ENCODE data around the gene ECEL1.

The ECEL1 gene

DNA sequence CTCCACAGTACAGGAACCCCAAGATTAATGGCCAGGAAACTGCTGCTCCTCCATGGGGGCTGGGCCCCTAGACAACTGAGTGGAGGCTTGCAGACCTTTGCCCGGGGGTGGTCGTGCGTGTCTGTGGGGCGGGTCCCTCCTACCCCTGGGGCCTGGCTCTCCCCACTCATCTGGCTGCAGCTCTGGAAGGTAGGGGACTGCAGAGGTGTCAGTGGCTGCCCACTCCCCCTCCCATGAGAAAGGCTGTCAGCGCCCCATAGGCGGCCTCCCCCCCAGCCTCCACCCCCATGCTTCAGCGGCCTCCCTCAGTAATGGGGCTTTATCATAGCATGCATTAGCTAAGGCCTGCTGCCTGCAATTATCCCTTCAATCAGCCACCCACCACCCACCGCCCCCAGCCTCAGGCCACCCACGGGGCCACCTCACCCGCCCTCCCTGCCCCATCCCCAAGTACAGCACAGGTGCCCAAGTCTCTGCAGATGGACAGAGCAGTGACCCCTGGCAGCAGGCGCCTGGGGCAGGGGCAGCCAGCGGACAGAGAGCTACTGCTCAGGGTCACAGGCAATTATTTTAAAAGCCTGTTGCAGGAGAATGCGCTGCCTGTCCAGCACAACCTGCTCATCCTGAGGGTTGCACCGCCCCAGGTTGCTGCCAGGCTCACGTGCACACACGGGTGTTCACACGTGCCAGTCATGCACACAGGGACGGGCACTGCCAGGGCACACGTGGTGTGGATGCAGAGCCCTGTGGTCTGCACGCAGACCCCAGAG, 9.1 kb upstream of the ECEL1 start:
- no peak for DNase-seq

DNA sequence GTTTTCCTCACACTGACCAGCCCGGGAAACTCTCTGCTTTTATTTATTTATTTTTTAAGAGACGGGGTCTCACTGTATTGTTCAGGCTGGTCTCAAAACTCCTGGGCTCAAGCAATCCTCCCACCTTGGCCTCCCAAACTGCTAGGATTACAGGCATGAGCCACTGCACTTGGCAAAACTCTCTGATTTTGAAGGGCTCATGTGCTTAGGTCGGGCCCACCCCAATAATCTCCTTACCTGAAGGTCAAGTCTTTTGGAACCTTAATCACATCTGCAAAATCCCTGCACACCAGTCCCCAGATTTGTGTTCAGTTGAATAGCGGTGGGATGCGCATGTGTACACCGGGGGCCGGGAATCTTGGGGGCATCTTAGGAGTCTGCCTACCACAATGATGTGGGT, 7.7 kb upstream of the ECEL1 start:
- DNase-seq: no peak

- no peak for DNase-seq
These were observed 6.9 kb upstream of the ECEL1 start for GRCh38 chr2:232494542-232494941.

GRCh38 chr2:232493701-232494474, 6.3 kb upstream of the ECEL1 start:
- no peak for DNase-seq

DNA sequence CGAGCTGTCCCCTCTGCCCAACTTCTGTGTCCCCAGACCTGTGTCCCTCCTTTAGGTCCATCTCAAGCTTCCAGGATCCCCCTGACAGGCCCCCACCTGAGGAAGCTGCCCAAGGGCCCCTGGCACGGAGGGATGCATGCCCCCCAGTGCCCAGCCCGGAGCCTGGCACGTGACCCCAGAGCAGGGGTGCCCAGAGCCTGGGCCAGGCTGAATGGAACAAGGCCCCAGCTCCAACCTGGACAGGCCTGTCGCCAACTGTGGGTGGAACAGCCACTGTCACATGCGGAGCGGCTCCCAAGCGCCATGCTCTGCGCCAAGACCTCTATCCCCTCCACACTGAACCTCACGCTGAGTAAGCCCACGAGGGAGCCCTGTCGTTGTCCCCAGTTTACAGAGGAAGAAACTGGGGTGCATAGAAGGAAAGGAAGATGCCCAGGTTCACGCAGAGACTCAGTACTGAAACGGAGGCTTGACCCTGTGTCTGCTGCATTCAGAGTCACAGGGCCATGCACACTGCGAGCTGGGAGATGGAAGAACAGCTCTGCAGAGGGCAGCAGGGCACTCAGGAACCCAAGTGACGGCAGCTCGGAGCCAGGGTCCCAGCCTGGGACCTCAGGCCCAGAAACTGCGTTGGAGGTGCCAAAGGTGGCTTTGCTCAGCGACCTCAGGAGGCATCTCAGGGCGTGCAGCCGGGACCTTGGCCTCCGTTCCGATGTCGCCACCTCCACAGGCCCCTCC, 5.5 kb upstream of the ECEL1 start:
- no peak for DNase-seq

DNA sequence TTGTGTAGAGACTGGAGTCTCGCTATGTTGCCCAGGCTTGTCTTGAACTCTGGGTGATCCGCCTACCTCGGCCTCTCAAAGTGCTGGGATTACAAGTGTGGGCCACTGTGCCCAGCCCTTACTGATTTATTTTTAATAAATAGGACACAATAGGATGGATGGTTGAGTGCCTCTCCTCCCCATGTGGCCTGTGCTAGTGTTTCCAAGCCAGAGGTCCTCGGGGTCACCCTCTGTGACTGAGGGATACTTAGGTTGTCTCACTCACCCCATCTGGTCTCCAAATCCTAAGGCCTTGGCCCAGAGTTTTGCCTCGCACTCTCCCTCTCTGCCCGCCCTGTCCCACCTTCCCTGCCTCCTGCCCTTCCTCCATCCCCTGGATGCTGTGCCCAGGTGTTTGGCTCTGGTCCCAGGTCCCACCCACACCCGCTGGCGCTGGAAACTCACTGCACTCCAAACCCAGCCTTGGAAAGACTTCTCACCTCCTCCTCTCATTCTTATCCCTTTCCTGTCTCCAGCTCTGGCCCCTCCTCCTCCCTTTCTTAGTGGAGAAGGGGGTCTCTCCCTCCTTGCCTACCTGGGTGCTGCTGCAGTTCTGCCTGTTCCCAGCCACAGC, 4.7 kb upstream of the ECEL1 start:
- DNase-seq: no peak

GRCh38 chr2:232491139-232491780, 3.6 kb upstream of the ECEL1 start:
- no peak for DNase-seq

DNA sequence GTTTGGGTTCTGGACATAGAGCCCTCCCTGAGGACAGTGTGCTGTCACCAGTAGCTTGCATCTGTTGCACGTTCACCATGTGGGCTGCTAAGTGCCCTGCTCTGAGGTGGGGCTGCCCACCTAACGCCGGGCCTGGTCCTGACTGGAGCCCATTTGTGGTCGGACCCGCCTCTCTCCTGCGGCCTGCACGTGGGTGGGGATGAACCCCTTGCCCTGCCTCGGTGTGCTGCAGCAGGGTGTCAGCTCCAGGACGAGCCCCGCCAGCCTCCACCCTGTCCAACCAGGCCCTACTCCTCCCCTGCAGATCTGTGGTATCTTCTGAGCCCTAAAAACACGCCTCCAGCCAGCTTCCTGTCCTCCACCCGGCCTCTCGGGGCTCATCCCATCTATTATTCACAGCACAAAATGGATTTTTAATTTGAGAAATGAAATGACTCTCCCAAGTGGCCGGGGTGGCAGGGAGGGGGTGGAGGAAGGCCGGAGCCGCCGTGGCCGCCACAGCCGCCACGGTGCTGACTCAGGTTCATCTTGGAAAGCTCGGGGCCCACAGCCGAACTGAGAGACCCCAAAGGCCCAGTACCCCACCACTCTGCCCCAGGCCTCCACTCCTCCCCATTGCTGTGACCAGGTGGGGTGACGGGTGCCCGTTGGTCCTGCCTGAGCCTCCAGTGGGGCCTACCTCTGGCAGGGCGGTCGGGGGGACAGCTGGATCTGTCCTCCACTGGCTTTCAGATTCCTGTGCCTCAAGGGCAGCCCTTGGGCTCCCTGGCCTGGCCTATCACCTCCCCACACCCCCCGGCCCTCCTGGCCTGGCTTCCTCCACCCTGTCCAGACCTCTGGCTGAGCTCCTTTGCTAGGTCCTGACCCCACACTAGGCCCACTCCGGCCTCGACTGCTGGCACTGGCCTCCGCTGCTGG, 2.8 kb upstream of the ECEL1 start:
- no peak for DNase-seq

- DNase-seq: no peak
These were observed 2.0 kb upstream of the ECEL1 start for GRCh38 chr2:232489516-232490220.

GRCh38 chr2:232488721-232489300, 1.2 kb upstream of the ECEL1 start:
- DNase-seq: no peak

GRCh38 chr2:232488097-232488711, 570 bp upstream of the ECEL1 start:
- DNase-seq: no peak

DNA sequence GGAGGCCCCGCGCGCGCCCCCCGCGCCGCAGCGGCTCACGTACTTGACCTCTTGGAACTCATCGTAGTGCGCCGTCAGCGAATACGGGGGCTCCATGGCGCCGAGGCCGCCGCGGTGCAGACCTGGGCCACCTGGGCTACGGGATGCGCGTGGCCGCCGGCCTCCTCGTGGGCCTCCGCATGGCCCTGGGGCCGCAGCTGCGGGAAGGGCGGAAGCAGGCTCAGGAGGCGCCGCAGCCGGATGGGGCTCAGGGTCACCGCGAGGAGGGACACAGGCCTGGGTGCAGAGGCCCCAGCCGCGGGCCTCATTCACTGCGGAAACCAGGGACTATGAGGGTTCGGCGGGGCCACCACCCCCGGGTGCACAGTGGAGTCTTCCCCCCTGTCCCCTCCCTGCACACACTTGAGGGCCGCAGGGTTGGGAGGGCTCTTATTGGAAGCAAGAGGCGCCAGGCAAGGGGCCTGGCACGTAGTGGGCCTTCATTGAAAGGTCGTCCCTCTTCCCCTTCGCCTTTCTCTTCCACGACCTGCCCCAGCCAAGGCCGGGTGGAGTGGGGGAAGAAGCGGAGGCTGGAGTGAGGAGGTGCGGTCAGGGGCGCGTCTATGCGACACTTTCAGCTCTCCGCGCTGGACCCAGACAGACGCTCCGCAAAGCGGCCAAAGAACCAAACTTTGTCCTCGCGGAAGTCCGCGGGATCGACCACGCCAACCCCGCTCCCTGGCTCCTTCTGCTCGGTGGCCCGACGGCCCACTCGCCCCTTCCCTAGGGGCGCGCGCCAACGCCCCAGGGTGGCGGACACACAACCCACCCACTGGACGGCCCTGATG, 863 bp downstream of the ECEL1 start:
- DNase-seq: no peak

GRCh38 chr2:232485757-232486557, 1.7 kb downstream of the ECEL1 start:
- DNase-seq: no peak

DNA sequence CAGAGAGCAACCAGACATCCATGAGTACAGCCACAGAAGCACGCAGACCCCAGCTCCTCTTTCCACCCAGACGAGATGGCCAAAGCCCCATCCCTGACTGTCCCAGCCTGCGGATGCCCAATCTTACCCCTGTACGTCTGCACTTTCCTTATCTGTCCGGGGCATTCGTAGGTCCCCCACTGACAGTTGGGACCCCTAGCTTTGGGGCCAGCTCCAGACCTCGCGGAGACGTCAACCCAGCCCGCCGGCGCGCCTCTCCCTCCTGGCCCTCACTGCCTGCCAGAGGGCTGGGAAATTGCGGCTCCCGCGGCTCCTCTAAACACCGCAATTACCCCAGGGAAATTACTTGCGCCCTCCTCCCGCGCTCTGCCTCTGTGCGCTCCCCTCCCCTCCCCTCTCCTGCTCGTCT, 2.3 kb downstream of the ECEL1 start:
- no peak for DNase-seq

- DNase-seq: no peak
These were observed 2.8 kb downstream of the ECEL1 start for GRCh38 chr2:232484628-232485347.

DNA sequence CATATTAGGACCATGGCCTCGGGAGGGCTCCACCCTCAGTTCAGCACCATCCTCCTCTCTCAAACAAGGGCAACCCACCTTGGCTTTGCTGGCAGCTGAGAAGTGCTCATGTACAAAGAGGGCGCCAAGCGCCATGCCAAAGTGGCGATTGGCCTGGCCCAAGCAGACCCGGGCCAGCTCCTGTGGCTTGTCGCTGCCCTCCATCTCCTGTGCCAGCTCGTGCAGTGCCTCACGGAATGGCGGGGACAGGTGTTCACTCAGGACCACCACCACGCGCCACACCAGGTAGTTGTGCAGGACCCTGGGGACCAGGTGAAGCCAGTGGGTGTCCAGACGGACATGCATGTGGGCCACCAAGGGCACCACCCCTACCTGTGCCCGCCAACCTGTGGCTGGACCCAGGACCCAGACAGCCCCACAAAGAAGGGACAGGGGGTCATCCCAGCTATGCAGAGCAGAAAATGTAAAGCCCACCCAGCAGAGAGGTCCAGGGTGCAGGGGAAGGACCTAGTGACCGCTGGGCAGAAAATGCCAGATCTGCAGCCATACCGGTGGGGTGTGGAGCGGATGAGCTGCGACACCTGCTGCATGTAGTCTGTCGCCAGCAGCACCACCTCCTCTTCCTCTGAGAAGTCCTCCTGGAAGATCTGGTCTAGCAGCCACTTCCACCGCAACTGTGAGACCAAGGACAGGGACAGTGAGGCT, 3.6 kb downstream of the ECEL1 start:
- no peak for DNase-seq
